H9 (cell line): Measurements from ENCODE around the gene WFS1. TPM values are rescaled to one million over a fixed set of nuclear protein-coding genes. Genes with fewer than 3 reads are reported as not detected.

Source experiments
- DNase-seq: peaks from one replicate; pipeline ENCODE4 v3.0.0-alpha.2; 2017
- H2AFZ ChIP-seq: one replicate; pipeline ENCODE4 v1.6.1; 2013; ENCODE audit warnings: mild to moderate bottlenecking, low read length, control low read depth, moderate library complexity
- H2AK5ac ChIP-seq: 2 replicates; pipeline ENCODE4 v1.6.1; 2013; ENCODE audit warnings: low read length, control low read depth, mixed read lengths; ENCODE audit not compliant: insufficient read length
- H2BK120ac ChIP-seq: one replicate; pipeline ENCODE4 v1.6.1; 2013; ENCODE audit warnings: low read depth, mild to moderate bottlenecking, low read length, control low read depth, inconsistent platforms; ENCODE audit not compliant: poor library complexity, severe bottlenecking
- H2BK12ac ChIP-seq: 2 replicates; pipeline ENCODE4 v1.6.1; 2013; ENCODE audit warnings: low read length, control low read depth, mixed read lengths, low read depth; ENCODE audit not compliant: insufficient read length
- H2BK15ac ChIP-seq: 2 replicates; pipeline ENCODE4 v1.6.1; 2013; ENCODE audit warnings: low read depth, low read length, control low read depth
- H2BK20ac ChIP-seq: one replicate; pipeline ENCODE4 v1.6.1; 2013; ENCODE audit warnings: low read depth, mild to moderate bottlenecking, low read length, control low read depth, inconsistent platforms; ENCODE audit not compliant: poor library complexity, severe bottlenecking
- H2BK5ac ChIP-seq: 2 replicates; pipeline ENCODE4 v1.6.1; 2013; ENCODE audit warnings: low read length, control low read depth, mixed read lengths; ENCODE audit not compliant: insufficient read length
- H3K14ac ChIP-seq: 2 replicates; pipeline ENCODE4 v1.6.1; 2013; ENCODE audit warnings: low read length, control low read depth; ENCODE audit not compliant: insufficient read depth
- H3K18ac ChIP-seq: 2 replicates; pipeline ENCODE4 v1.6.1; 2013; ENCODE audit warnings: low read depth, mild to moderate bottlenecking, mixed read lengths, low read length, control low read depth; ENCODE audit not compliant: insufficient read length
- H3K23ac ChIP-seq: 2 replicates; pipeline ENCODE4 v1.6.1; 2013; ENCODE audit warnings: low read length, control low read depth, mixed read lengths, low read depth; ENCODE audit not compliant: insufficient read length
- H3K23me2 ChIP-seq: 2 replicates; pipeline ENCODE4 v1.6.1; 2013; ENCODE audit warnings: low read depth, mild to moderate bottlenecking, mixed read lengths, low read length, control low read depth; ENCODE audit not compliant: insufficient read length, poor library complexity, severe bottlenecking
- H3K27ac ChIP-seq: 2 replicates; pipeline ENCODE4 v1.5.1; 2013; ENCODE audit warnings: low read length, control low read depth, mixed read lengths, low read depth; ENCODE audit not compliant: insufficient read length
- H3K27me3 ChIP-seq: 2 replicates; pipeline ENCODE4 v1.6.1; 2013; ENCODE audit warnings: low read length, control low read depth, inconsistent platforms; ENCODE audit not compliant: insufficient read depth
- H3K4ac ChIP-seq: 2 replicates; pipeline ENCODE4 v1.6.1; 2013; ENCODE audit warnings: low read depth, mild to moderate bottlenecking, control low read depth, inconsistent platforms, low read length, moderate library complexity
- H3K4me1 ChIP-seq: 2 replicates; pipeline ENCODE4 v1.6.1; 2013; ENCODE audit warnings: low read length, control low read depth, inconsistent platforms; ENCODE audit not compliant: insufficient read depth
- H3K4me2 ChIP-seq: 2 replicates; pipeline ENCODE4 v1.6.1; 2013; ENCODE audit warnings: low read length, control low read depth, mixed read lengths; ENCODE audit not compliant: insufficient read length, insufficient read depth
- H3K56ac ChIP-seq: 2 replicates; pipeline ENCODE4 v1.6.1; 2013; ENCODE audit warnings: low read depth, mild to moderate bottlenecking, mixed read lengths, low read length, control low read depth; ENCODE audit not compliant: insufficient read length
- H3K79me1 ChIP-seq: 2 replicates; pipeline ENCODE4 v1.6.1; 2013; ENCODE audit warnings: low read depth, mild to moderate bottlenecking, moderate library complexity, low read length, control low read depth, inconsistent platforms; ENCODE audit not compliant: insufficient read depth, poor library complexity, severe bottlenecking
- H3K79me2 ChIP-seq: 2 replicates; pipeline ENCODE4 v1.6.1; 2013; ENCODE audit warnings: low read length, control low read depth, inconsistent platforms; ENCODE audit not compliant: insufficient read depth
- H3K9ac ChIP-seq: 2 replicates; pipeline ENCODE4 v1.6.1; 2013; ENCODE audit warnings: low read length, control low read depth, mixed read lengths; ENCODE audit not compliant: insufficient read length; ENCODE audit errors: extremely low read depth
- H3K9me3 ChIP-seq: one replicate; pipeline ENCODE4 v1.6.1; 2013; ENCODE audit warnings: low read depth, low read length, inconsistent platforms; ENCODE audit not compliant: control insufficient read depth
- H3T11ph ChIP-seq: one replicate; pipeline ENCODE4 v1.6.1; 2013; ENCODE audit warnings: mild to moderate bottlenecking, low read length, control low read depth, inconsistent platforms
- H4K20me1 ChIP-seq: one replicate; pipeline ENCODE4 v1.6.1; 2013; ENCODE audit not compliant: control insufficient read depth, insufficient read length, insufficient read depth
- H4K5ac ChIP-seq: 2 replicates; pipeline ENCODE4 v1.6.1; 2013; ENCODE audit warnings: low read depth, mild to moderate bottlenecking, mixed read lengths, low read length, control low read depth; ENCODE audit not compliant: insufficient read length
- H4K8ac ChIP-seq: replicated peaks from 2 replicates; pipeline ENCODE4 v1.6.1; 2013; ENCODE audit warnings: low read length, control low read depth, mixed read lengths, low read depth; ENCODE audit not compliant: insufficient read length
- H4K91ac ChIP-seq: 2 replicates; pipeline ENCODE4 v1.6.1; 2013; ENCODE audit warnings: low read depth, mild to moderate bottlenecking, moderate library complexity, mixed read lengths, low read length, control low read depth; ENCODE audit not compliant: insufficient read length
- H3K27ac Mint-ChIP-seq, 3 experiments: 2 replicates in 2 of 3; 3 replicates in 1 of 3; pipeline ENCODE4 v1.8.0; 2020 to 2021; ENCODE audit warnings: mixed read lengths in 3 of 3, mild to moderate bottlenecking in 1 of 3, moderate library complexity in 1 of 3
- H3K27me3 Mint-ChIP-seq: 2 replicates; pipeline ENCODE4 v1.8.0; 2021; ENCODE audit warnings: low read depth, mild to moderate bottlenecking, moderate library complexity, mixed read lengths
- H3K36me3 Mint-ChIP-seq, 3 experiments: 2 replicates in 2 of 3; 3 replicates in 1 of 3; pipeline ENCODE4 v1.8.0; 2020 to 2021; ENCODE audit warnings: low read depth in 3 of 3, mixed read lengths in 3 of 3; ENCODE audit not compliant: insufficient read depth in 1 of 3
- H3K4me1 Mint-ChIP-seq, 2 experiments: 2 replicates each; pipeline ENCODE4 v1.8.0; 2020; ENCODE audit warnings: mixed read lengths in 2 of 2
- H3K4me3 Mint-ChIP-seq, 2 experiments: 2 replicates in 1 of 2; 3 replicates in 1 of 2; pipeline ENCODE4 v1.8.0; 2020 to 2021; ENCODE audit warnings: mild to moderate bottlenecking in 2 of 2, mixed read lengths in 2 of 2, moderate library complexity in 1 of 2
- H3K9me3 Mint-ChIP-seq, 2 experiments: 2 replicates in 1 of 2; 3 replicates in 1 of 2; pipeline ENCODE4 v1.8.0; 2020; ENCODE audit warnings: mild to moderate bottlenecking in 2 of 2, mixed read lengths in 2 of 2, moderate library complexity in 1 of 2
- CTCF ChIP-seq: fragments of 200-600 bp; sonication (generic); conservative IDR thresholded peaks from 3 replicates; pipeline ENCODE4 v1.8.0; 2021; ENCODE audit warnings: antibody characterized with exemption, mild to moderate bottlenecking
- WGBS: extraction: QIAGEN DNeasy Blood & Tissue Kit; methylation state at CpG from one replicate; pipeline ENCODE4 v1.1.7; 2013; ENCODE audit warnings: missing lambda C conversion rate, low lambda C conversion rate, mixed read lengths; ENCODE audit not compliant: insufficient read length; ENCODE audit errors: extremely low coverage; 5-methylcytosine and 5-hydroxymethylcytosine counted together
- total RNA-seq: library from RNA; stranded (reverse); gene quantifications from 2 replicates; pipeline ENCODE4 v1.2.1, GENCODE V29; 2021

The WFS1 gene
- total RNA-seq, 1 experiment from 2014 or later: 18.9 TPM

GRCh38 chr4:6242271-6243029, 27.2 kb upstream of the WFS1 start:
- H3K27me3 ChIP-seq: no peaks in the 10 kb centered on the region; the same call in 1 of the 2 replicates
- no peak overlapping the region for H3K18ac ChIP-seq
- H3K27ac Mint-ChIP-seq: no peak overlapping the region; a peak in 1 of 7 replicates
- no peak overlapping the region for H3K56ac ChIP-seq
- peaks cover 0 to 3% (median 2%) of the 10 kb centered on the region in 3 experiments; a peak in 2 of 7 replicates for H3K36me3 Mint-ChIP-seq
- H3K23me2 ChIP-seq: peaks cover 3% of the 10 kb centered on the region
- H2BK20ac ChIP-seq: no peak overlapping the region
- H3K4ac ChIP-seq: no peak overlapping the region
- no peak overlapping the region for H2BK5ac ChIP-seq
- peaks cover 14% of the 10 kb centered on the region for H3K27me3 Mint-ChIP-seq
- H3K27ac ChIP-seq: no peak overlapping the region
- no peak overlapping the region for H3K23ac ChIP-seq
- H2AK5ac ChIP-seq: no peak overlapping the region
- no peaks in the 10 kb centered on the region for H3K4me1 ChIP-seq
- no peak overlapping the region for H3K4me3 Mint-ChIP-seq
- no peak overlapping the region for H4K91ac ChIP-seq
- H3K4me1 Mint-ChIP-seq: no peaks in the 10 kb centered on the region; a peak in 1 of 4 replicates
- no peaks in the 10 kb centered on the region for H3K9me3 ChIP-seq
- no peak for TF ChIP-seq CTCF
- no peak overlapping the region for H3T11ph ChIP-seq
- no peak overlapping the region for H3K9ac ChIP-seq
- DNase-seq: no peak
- H3K9me3 Mint-ChIP-seq: peaks cover 12 to 14% of the 10 kb centered on the region in 2 experiments; a peak in 4 of 5 replicates
- H4K8ac ChIP-seq: no peak overlapping the region
- H3K79me1 ChIP-seq: no peaks in the 10 kb centered on the region
- no CpG with 5 or more reads among the region's 12 CpGs for WGBS
- no peaks in the 10 kb centered on the region for H4K20me1 ChIP-seq
- no peak overlapping the region for H2BK15ac ChIP-seq
- no peak overlapping the region for H2BK120ac ChIP-seq
- no peak overlapping the region for H3K4me2 ChIP-seq
- no peak overlapping the region for H3K14ac ChIP-seq
- H2AFZ ChIP-seq: no peak overlapping the region
- H2BK12ac ChIP-seq: no peak overlapping the region
- no peaks in the 10 kb centered on the region for H3K79me2 ChIP-seq
- no peak overlapping the region for H4K5ac ChIP-seq
